Ishikawa (cell line): ENCODE measurements around the gene TLE1.

ENCODE experiments used
- CEBPB ChIP-seq: IDR thresholded peaks from 2 replicates; pipeline ENCODE4 v1.6.1; 2012
- CREB1 ChIP-seq: IDR thresholded peaks from 2 replicates; pipeline ENCODE4 v1.6.1; 2012; ENCODE audit warnings: low read depth
- EGR1 ChIP-seq: IDR thresholded peaks from 2 replicates; pipeline ENCODE4 v1.6.1; 2012
- EP300 ChIP-seq: IDR thresholded peaks from 2 replicates; pipeline ENCODE4 v1.6.1; 2012; ENCODE audit warnings: borderline replicate concordance
- FOXM1 ChIP-seq: IDR thresholded peaks from 2 replicates; pipeline ENCODE4 v1.6.1; 2012; ENCODE audit warnings: low read depth, borderline replicate concordance
- MAX ChIP-seq: IDR thresholded peaks from 2 replicates; pipeline ENCODE4 v1.6.1; 2012
- NFIC ChIP-seq: IDR thresholded peaks from 2 replicates; pipeline ENCODE4 v1.6.1; 2012
- RAD21 ChIP-seq: IDR thresholded peaks from 2 replicates; pipeline ENCODE4 v1.6.1; 2012; ENCODE audit warnings: low read depth
- REST ChIP-seq: IDR thresholded peaks from 2 replicates; pipeline ENCODE4 v1.6.1; 2012; ENCODE audit warnings: low read depth, mild to moderate bottlenecking
- TAF1 ChIP-seq: IDR thresholded peaks from 2 replicates; pipeline ENCODE4 v1.6.1; 2012; ENCODE audit warnings: low read depth, mild to moderate bottlenecking
- TCF12 ChIP-seq: IDR thresholded peaks from 2 replicates; pipeline ENCODE4 v1.6.1; 2012; ENCODE audit warnings: low read depth
- TEAD4 ChIP-seq: IDR thresholded peaks from 2 replicates; pipeline ENCODE4 v1.6.1; 2012
- YY1 ChIP-seq: IDR thresholded peaks from 2 replicates; pipeline ENCODE4 v1.6.1; 2012; ENCODE audit warnings: low read depth

GRCh38 chr9:81614335-81614734 is 75.0 kb downstream of the TLE1 start:
- TF ChIP-seq EP300 (no peak), REST (no peak), CEBPB (no peak), CREB1 (no peak), RAD21 (no peak), TEAD4 (no peak), YY1 (no peak), MAX (no peak), NFIC (no peak), TAF1 (no peak), FOXM1 (no peak), EGR1 (no peak), TCF12 (no peak)
